Liver (tissue), 9 donors: Measurements from ENCODE around the gene GOLGA8S. TPM values are rescaled to one million over a fixed set of nuclear protein-coding genes. Genes with fewer than 3 reads are reported as not detected.
A peak's percentile ranks its signal among the peaks of the same experiment; 100 is the strongest.
"Not testable (repeated sequence)": the region's sequence is repeated elsewhere in the genome, so short reads cannot be mapped to it uniquely, and the experiment has no call there.

Experiments used
- DNase-seq: peaks from one replicate; pipeline ENCODE4 v3.0.0-alpha.2; 2017; ENCODE audit warnings: low spot score
- H3K27ac ChIP-seq, 2 donors: one replicate each; pipeline ENCODE4 v1.7.0; 2013; ENCODE audit warnings: inconsistent platforms in 2 of 2, low read length in 2 of 2, control low read depth in 1 of 2, low read depth in 1 of 2, mild to moderate bottlenecking in 1 of 2
- H3K27me3 ChIP-seq, 4 donors: one replicate each; pipeline versions ENCODE4 v1.6.1 to v1.7.0; 2013; ENCODE audit warnings: low read length in 3 of 4, inconsistent platforms in 1 of 4, mild to moderate bottlenecking in 1 of 4, moderate library complexity in 1 of 4; ENCODE audit not compliant: control insufficient read depth in 4 of 4, insufficient read depth in 4 of 4
- H3K36me3 ChIP-seq, 4 donors: one replicate each; pipeline versions ENCODE4 v1.6.1 to v1.7.0; 2013; ENCODE audit warnings: low read length in 3 of 4, mild to moderate bottlenecking in 3 of 4, low read depth in 1 of 4, moderate library complexity in 1 of 4; ENCODE audit not compliant: control insufficient read depth in 4 of 4, insufficient read depth in 3 of 4
- H3K4me1 ChIP-seq, 4 donors: one replicate each; pipeline versions ENCODE4 v1.6.1 to v1.7.0; 2013; ENCODE audit warnings: low read length in 3 of 4, mild to moderate bottlenecking in 3 of 4, moderate library complexity in 1 of 4; ENCODE audit not compliant: control insufficient read depth in 4 of 4, insufficient read depth in 4 of 4
- H3K4me3 ChIP-seq, 3 donors: one replicate each; pipeline versions ENCODE4 v1.6.1 to v1.7.0; 2013; ENCODE audit warnings: low read length in 3 of 3, control low read depth in 1 of 3, low read depth in 1 of 3, mild to moderate bottlenecking in 1 of 3
- H3K9ac ChIP-seq, 2 donors: one replicate each; pipeline ENCODE4 v1.7.0; 2013; ENCODE audit warnings: low read length in 2 of 2, mild to moderate bottlenecking in 2 of 2, moderate library complexity in 2 of 2, control low read depth in 1 of 2, low read depth in 1 of 2
- H3K9me3 ChIP-seq, 4 donors: one replicate each; pipeline versions ENCODE4 v1.6.1 to v1.7.0; 2013; ENCODE audit warnings: low read length in 3 of 4; ENCODE audit not compliant: control insufficient read depth in 4 of 4
- WGBS: extraction: QIAGEN DNeasy Blood & Tissue Kit; methylation state at CpG from one replicate; pipeline ENCODE4 v1.1.7; 2013; 5-methylcytosine and 5-hydroxymethylcytosine counted together
- polyA plus RNA-seq, 2 donors: library from polyadenylated mRNA; stranded (reverse) in 1 of 2; unstranded in 1 of 2; fragments of 200-250 nt in 1 of 2; fragments of >200 nt in 1 of 2; fragmentation: Nextera tagmentation in 1 of 2; extraction: Ambion mirVana in 1 of 2; gene quantifications; one replicate each; pipeline versions ENCODE4 v1.2.1 to v1.2.3, GENCODE V29; 2013 to 2015
- total RNA-seq, 2 donors: library from RNA; depleted of rRNA; stranded (reverse); fragments of >200 nt; gene quantifications; one replicate each; pipeline ENCODE4 v1.2.3, GENCODE V29; 2014
- donor health status: healthy.
- donor health status: healthy.
- donor health status: healthy.
- donor health status: healthy.
- donor health status: healthy.

Gene GOLGA8S
- total RNA-seq (under 1 TPM; 0.05 to 0.25 TPM), polyA plus RNA-seq (under 1 TPM; 0.03 to 0.07 TPM)

- not testable (repeated sequence) for DNase-seq, H3K4me3 ChIP-seq, H3K9ac ChIP-seq, H3K27me3 ChIP-seq, H3K36me3 ChIP-seq, H3K9me3 ChIP-seq, H3K4me1 ChIP-seq, H3K27ac ChIP-seq
- no CpG with 5 or more reads among the region's 8 CpGs for WGBS
Measured at GRCh38 chr15:23354448-23354847, at the start of gene GOLGA8S. Gene GOLGA8S (plus strand): TSS chr15:23354748. CDS start chr15:23354810, 62 bp downstream.

- H3K27me3 ChIP-seq, DNase-seq, H3K4me1 ChIP-seq, H3K9me3 ChIP-seq, H3K9ac ChIP-seq, H3K27ac ChIP-seq: not testable (repeated sequence)
- H3K4me3 ChIP-seq, result peak overlapping the region in 1 of 3 donors; percentile 7
- WGBS, result 54% methylated on average over 4 of the region's 4 CpGs
- H3K36me3 ChIP-seq, result peaks cover under 1 to 11% (median 6%) of the 10 kb centered on the region in 4 donors
Measured at GRCh38 chr15:23304805-23305204, 49.7 kb upstream of the GOLGA8S start.

- H3K9me3 ChIP-seq, H3K27ac ChIP-seq, H3K4me3 ChIP-seq, H3K27me3 ChIP-seq, H3K9ac ChIP-seq, H3K4me1 ChIP-seq, DNase-seq: not testable (repeated sequence)
- 96% methylated on average over 7 of the region's 7 CpGs for WGBS
- peaks cover 5 to 20% (median 13%) of the 10 kb centered on the region in 4 donors for H3K36me3 ChIP-seq
Measured at GRCh38 chr15:23305921-23306320, 48.6 kb upstream of the GOLGA8S start.

- 92% methylated on average over 13 of the region's 13 CpGs for WGBS
- not testable (repeated sequence) for DNase-seq
- peaks cover 9 to 21% (median 16%) of the 10 kb centered on the region in 4 donors for H3K36me3 ChIP-seq
Measured at GRCh38 chr15:23311233-23311632, 43.3 kb upstream of the GOLGA8S start.

GRCh38 chr15:23334096-23334495, 20.5 kb upstream of the GOLGA8S start, which contains the start of gene GOLGA6L26:
Gene GOLGA6L26 (minus strand): TSS chr15:23334196. CDS start chr15:23334135, 61 bp downstream.
- DNase-seq, H3K27ac ChIP-seq, H3K4me3 ChIP-seq, H3K9me3 ChIP-seq, H3K36me3 ChIP-seq, H3K27me3 ChIP-seq, H3K9ac ChIP-seq, H3K4me1 ChIP-seq: not testable (repeated sequence)
- no CpG with 5 or more reads among the region's 7 CpGs for WGBS

More at GRCh38 chr15:23311233-23311632, 43.3 kb upstream of the GOLGA8S start:
- not testable (repeated sequence) for H3K9ac ChIP-seq, H3K9me3 ChIP-seq, H3K27ac ChIP-seq, H3K27me3 ChIP-seq, H3K4me1 ChIP-seq, H3K4me3 ChIP-seq

- not testable (repeated sequence) for H3K9ac ChIP-seq, DNase-seq, H3K27ac ChIP-seq, H3K4me1 ChIP-seq, H3K4me3 ChIP-seq, H3K36me3 ChIP-seq, H3K9me3 ChIP-seq, H3K27me3 ChIP-seq
- WGBS, result 88% methylated on average over 2 of the region's 5 CpGs
Measured at GRCh38 chr15:23362622-23363021, 8.1 kb downstream of the GOLGA8S start.

GRCh38 chr15:23364261-23364660, 9.7 kb downstream of the GOLGA8S start:
- not testable (repeated sequence) for H3K27ac ChIP-seq, H3K27me3 ChIP-seq, H3K9me3 ChIP-seq, H3K36me3 ChIP-seq, DNase-seq, H3K4me3 ChIP-seq, H3K4me1 ChIP-seq, H3K9ac ChIP-seq
- 57% methylated on average over 6 of the region's 9 CpGs for WGBS
